ENCODE results near the gene EXOSC3.

The EXOSC3 gene

GRCh38 chr9:37730839-37731238, 54.0 kb downstream of the EXOSC3 start:
- DNase-seq: no peak

GRCh38 chr9:37730256-37730655, 54.6 kb downstream of the EXOSC3 start:
- DNase-seq: no peak

Measured in NCI-H510A treated with DMSO at 0.1 percent for 48 hours (cell line).